Right lobe of liver (tissue), 4 donors: ENCODE data around the gene MAML3.

Experiments used
- POLR2A ChIP-seq: fragments of 450-650 bp; IDR thresholded peaks from one replicate; pipeline ENCODE4 v1.6.1; 2017; ENCODE audit warnings: antibody characterized with exemption, mild to moderate bottlenecking
- TF ChIP-seq, protein P1 (sequence below), 4 donors: fragments of 200-600 bp in 3 of 4; fragments of 450-650 bp in 1 of 4; IDR thresholded peaks; one replicate each; pipeline versions ENCODE4 v1.5.1 to v1.8.0; 2016 to 2022; ENCODE audit warnings: antibody characterized with exemption in 4 of 4, mild to moderate bottlenecking in 2 of 4
- donor health status: DM: no; HTN: no; CAD: no.
- donor health status: DM: no; HTN: no; CAD: no.
- donor health status: DM: no; HTN: yes; CAD: no.

DNA sequence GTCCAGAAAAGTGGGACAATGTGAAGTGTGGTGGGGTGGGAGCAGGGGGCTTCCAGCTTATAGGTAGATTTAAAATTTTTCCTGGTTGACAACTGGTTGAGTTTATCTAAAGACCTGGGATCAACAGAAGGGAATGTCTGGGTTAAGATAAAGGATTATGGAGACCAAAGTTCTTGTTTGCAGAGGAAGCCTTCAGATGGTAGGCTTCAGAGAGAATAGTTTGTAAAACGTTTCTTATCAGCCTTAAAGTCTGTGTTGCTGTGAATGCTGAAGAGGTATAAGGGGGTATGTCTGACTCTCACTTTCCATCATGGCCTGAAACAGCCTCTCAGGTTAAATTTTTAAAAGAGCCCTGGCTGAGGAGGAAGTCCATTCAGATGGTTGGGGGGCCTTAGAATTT, 467.9 kb downstream of the MAML3 start:
- TF ChIP-seq, protein P1, sequence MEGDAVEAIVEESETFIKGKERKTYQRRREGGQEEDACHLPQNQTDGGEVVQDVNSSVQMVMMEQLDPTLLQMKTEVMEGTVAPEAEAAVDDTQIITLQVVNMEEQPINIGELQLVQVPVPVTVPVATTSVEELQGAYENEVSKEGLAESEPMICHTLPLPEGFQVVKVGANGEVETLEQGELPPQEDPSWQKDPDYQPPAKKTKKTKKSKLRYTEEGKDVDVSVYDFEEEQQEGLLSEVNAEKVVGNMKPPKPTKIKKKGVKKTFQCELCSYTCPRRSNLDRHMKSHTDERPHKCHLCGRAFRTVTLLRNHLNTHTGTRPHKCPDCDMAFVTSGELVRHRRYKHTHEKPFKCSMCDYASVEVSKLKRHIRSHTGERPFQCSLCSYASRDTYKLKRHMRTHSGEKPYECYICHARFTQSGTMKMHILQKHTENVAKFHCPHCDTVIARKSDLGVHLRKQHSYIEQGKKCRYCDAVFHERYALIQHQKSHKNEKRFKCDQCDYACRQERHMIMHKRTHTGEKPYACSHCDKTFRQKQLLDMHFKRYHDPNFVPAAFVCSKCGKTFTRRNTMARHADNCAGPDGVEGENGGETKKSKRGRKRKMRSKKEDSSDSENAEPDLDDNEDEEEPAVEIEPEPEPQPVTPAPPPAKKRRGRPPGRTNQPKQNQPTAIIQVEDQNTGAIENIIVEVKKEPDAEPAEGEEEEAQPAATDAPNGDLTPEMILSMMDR (IDR thresholded peaks at IDR 0.05): no peak
- TF ChIP-seq POLR2A: no peak
